ES-I3 (cell line): Measurements from ENCODE around the gene BCAS3.

Experiments used
- H3K36me3 ChIP-seq: 2 replicates; pipeline ENCODE4 v1.6.1; 2013; ENCODE audit warnings: mild to moderate bottlenecking, low read length, control low read depth, moderate library complexity; ENCODE audit not compliant: insufficient read depth
- H3K4me1 ChIP-seq: 2 replicates; pipeline ENCODE4 v1.6.1; 2013; ENCODE audit warnings: mild to moderate bottlenecking, control low read depth, low read length; ENCODE audit not compliant: insufficient read depth
- H3K9ac ChIP-seq: 2 replicates; pipeline ENCODE4 v1.6.1; 2013; ENCODE audit warnings: low read depth, mild to moderate bottlenecking, low read length, moderate library complexity
- H3K9me3 ChIP-seq: 2 replicates; pipeline ENCODE4 v1.6.1; 2013; ENCODE audit warnings: mild to moderate bottlenecking, low read length, moderate library complexity; ENCODE audit not compliant: control insufficient read depth, insufficient read depth

The BCAS3 gene

DNA sequence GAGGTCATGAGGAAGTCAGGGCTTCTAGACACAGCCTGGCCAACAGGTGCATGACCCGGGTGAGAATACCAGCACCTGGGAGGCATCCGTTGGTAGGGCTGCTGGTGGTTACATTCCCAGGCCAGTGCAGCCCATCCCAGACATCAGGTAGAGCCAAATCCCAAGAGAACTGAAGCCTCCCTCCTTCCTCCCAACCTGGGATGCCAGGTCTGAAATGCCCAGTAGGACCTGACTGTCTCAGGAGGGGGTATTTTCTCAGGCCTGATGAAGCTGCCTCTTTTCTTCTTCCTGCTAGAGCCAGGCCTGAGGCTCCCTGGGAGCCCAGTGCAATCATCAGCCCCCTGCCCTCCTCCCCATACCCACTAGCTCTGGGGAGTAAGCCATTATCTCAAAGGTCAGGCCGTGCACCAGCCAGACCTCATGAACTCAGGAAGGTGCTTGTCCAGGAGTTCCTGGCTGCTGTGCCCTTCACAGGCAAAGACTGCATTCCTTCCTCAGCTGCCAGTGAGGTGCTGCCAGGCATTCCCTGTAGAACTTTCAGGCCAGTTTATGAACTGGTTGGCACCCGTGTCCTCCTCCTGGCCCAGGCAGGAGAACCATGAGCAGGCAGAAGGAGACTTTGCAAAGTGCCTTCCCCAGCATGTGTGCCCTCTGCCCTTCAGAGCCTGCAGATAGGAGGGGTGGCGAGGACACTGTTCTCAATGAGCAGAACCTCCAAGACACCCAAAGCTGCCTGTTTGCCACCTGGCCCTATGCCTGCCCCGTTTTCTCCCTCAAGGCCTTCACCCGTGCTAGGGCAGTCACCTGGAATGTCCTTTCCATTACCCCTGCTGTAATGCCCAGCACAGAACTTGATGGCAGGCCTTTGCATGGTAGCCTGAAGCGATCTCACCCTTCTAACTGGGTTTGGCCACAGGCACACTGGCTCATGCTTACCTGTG is 729.6 kb downstream of the BCAS3 start:
- Histone ChIP-seq H3K9ac (no peak overlapping the region), H3K36me3 (no peaks in the 10 kb centered on the region), H3K4me1 (peaks cover 17% of the 10 kb centered on the region; the same call in 1 of the 2 replicates), H3K9me3 (no peaks in the 10 kb centered on the region)

GRCh38 chr17:61408151-61409041 is 730.7 kb downstream of the BCAS3 start:
- H3K9ac ChIP-seq = no peak overlapping the region

GRCh38 chr17:61409301-61410112 is 731.9 kb downstream of the BCAS3 start:
- Histone ChIP-seq H3K9me3 (no peaks in the 10 kb centered on the region), H3K36me3 (no peaks in the 10 kb centered on the region), H3K9ac (peak overlapping the region; percentile 29; the same call in 1 of the 2 replicates), H3K4me1 (peaks cover 12% of the 10 kb centered on the region; the same call in 1 of the 2 replicates)

More at GRCh38 chr17:61408151-61409041, 730.7 kb downstream of the BCAS3 start:
- Histone ChIP-seq H3K36me3 (no peaks in the 10 kb centered on the region), H3K4me1 (peaks cover 19% of the 10 kb centered on the region; the same call in 1 of the 2 replicates), H3K9me3 (no peaks in the 10 kb centered on the region)

DNA sequence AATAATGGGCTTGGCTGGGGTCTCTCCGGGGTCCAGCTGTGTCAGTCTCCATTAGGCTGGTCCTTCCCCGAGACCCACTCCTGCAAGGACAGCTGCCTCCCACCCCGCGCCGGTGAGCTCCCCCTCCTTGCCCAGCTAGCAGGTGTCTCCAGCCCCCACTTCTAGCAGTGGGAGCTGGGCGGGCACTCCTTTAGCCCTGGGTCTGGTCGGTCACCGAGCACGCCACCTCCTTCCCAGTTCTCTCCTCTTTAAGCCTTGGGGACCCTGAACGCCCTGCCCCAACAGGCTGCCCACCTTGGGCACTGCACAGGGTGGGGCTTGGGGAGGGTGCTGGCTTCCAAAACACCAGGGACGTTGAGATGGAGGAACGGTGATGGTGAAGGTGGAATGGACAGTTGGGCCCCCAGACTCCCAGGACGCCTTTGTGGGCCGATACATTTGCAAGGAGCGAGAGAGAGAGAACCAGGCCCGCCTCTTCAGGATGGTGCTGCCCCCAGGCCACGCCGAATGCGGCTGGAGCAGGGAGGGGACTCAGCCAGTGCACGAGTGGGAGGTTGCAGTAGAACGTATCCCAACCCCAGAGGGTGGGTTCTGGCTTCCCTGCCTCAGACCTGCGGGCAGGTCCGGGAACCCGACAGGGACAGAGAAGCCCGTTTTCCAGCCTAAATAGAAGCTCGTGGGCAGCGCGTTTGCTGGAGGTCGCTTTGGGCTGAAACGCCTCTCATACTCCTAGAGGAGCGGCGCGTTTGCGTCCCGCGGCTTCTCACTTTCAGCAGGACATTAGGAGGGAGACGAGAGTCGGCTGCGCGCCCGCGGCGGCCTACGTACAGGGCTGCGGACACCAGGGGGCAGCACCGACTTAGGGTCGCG is 732.7 kb downstream of the BCAS3 start:
- Histone ChIP-seq H3K4me1 (peaks cover 9% of the 10 kb centered on the region; the same call in 1 of the 2 replicates), H3K9ac (peak overlapping the region; percentile 79; the same call in 1 of the 2 replicates), H3K36me3 (no peaks in the 10 kb centered on the region), H3K9me3 (no peaks in the 10 kb centered on the region)

- Histone ChIP-seq H3K9ac (peak overlapping the region; percentile 79), H3K4me1 (peaks cover 9% of the 10 kb centered on the region; the same call in 1 of the 2 replicates), H3K36me3 (no peaks in the 10 kb centered on the region), H3K9me3 (no peaks in the 10 kb centered on the region)
Observed at GRCh38 chr17:61411011-61411260, 733.3 kb downstream of the BCAS3 start.

DNA sequence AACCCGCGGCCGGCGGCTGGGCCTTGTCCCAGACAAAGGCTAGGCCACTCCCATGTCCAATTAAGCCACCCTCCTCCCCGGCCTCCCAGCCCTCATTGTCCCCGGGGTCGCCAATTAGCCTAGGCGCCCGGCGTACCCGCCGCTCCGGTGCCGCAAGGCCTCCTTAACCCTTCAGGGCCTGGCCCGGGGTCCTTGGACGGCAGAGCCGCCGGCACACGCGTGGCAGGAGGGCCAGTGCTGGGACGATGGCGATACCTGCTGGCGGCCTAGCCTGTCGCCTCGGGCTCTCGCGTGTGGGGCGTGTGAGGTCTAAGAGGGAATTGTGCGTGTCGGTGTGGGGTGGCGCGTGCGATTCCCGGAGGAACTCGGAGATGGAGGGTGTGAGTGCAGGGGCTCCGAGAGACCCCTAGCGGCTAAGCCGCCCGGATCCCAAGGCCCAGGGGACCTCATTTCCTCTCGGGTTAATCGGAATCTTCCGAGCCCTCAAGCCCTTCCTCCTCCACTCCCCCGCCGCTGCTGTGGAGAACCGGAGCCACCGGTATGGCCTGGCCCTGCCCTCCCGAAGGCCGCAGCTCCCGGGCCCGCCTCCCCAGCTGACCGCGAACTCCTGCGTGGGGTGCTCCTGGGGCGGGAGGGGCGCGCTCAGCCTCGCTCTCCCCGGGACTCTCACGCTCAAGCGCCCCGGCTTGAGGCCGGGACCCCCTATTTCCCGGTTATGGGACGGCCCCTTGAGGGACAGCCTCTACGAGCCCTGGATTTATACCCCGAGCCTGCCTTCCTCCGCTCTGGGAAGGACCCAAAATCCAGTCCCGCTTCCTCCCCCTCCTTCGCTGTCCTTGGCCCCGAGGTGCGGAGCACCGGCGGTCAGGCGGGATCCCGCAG is 733.9 kb downstream of the BCAS3 start:
- H3K9me3 ChIP-seq = no peaks in the 10 kb centered on the region
- H3K9ac ChIP-seq = peak overlapping the region; percentile 79
- peaks cover 9% of the 10 kb centered on the region; the same call in 1 of the 2 replicates for H3K4me1 ChIP-seq
- H3K36me3 ChIP-seq = no peaks in the 10 kb centered on the region

DNA sequence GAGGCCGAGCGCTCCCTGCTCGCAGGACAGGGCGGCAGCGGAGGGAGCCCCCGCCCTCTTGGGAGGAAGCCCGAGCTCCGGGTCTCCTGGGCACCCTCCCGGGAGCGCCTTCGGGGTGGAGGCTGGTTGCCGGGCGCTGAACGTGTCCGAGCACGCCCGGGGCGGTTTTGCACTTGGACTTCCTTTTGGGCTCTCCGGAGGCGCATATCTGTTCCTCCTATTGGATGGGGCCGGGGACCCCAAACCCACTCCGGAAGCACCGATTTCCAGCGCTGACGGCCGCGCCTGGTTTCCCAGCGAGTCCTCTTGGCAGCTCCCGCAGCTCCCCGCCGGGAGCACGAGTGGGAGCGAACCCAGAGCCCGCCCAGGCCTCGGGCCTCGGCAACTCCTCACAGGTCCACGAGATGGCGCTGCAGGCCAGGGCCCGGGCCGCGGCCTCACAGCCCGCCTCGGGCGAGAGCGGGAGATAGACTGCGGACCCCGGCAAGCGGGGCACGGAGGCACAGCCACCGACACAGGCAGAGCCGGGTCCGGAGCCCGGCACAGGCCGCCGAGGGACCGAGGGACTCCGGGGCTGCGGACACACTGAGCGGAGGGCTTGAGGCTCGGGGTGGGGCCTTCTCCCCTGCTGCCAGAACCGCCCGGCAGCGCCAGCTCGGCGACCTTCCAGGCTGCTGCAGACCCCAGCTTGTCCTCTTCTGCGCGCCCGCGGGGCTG is 734.6 kb downstream of the BCAS3 start:
- Histone ChIP-seq H3K4me1 (peaks cover 9% of the 10 kb centered on the region; the same call in 1 of the 2 replicates), H3K36me3 (no peaks in the 10 kb centered on the region), H3K9me3 (no peaks in the 10 kb centered on the region), H3K9ac (peak overlapping the region; percentile 79)

- no peaks in the 10 kb centered on the region for H3K36me3 ChIP-seq
Observed at GRCh38 chr17:61412860-61413660, 735.4 kb downstream of the BCAS3 start.

DNA sequence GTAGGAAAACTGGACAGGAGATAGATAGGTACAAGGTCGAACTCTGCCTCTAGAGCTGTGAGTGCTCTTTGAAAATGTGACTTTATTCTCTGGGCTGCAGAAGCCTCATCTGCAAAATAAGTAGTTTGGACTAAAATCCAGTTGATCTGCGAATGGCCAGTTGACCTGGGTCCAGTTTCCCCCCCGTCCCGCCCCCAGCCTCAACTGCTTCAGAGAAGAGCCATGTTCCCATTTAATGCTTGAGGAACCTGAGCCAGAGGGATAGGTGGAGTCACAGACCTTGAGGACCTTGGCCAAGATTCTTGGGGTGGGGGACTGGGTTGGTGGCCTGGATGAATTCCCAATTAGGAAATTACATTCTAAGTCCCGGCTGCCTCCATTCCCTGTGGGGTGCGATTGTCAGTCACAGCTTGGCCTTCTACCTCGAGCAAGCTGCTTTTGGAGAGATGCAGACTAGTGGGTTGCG is 736.0 kb downstream of the BCAS3 start:
- no peaks in the 10 kb centered on the region for H3K9me3 ChIP-seq
- no peak overlapping the region for H3K9ac ChIP-seq
- H3K36me3 ChIP-seq = no peaks in the 10 kb centered on the region
- peaks cover 9% of the 10 kb centered on the region; the same call in 1 of the 2 replicates for H3K4me1 ChIP-seq

More at GRCh38 chr17:61412860-61413660, 735.4 kb downstream of the BCAS3 start:
- peaks cover 9% of the 10 kb centered on the region; the same call in 1 of the 2 replicates for H3K4me1 ChIP-seq
- H3K9ac ChIP-seq = peak overlapping the region; percentile 79
- H3K9me3 ChIP-seq = no peaks in the 10 kb centered on the region

DNA sequence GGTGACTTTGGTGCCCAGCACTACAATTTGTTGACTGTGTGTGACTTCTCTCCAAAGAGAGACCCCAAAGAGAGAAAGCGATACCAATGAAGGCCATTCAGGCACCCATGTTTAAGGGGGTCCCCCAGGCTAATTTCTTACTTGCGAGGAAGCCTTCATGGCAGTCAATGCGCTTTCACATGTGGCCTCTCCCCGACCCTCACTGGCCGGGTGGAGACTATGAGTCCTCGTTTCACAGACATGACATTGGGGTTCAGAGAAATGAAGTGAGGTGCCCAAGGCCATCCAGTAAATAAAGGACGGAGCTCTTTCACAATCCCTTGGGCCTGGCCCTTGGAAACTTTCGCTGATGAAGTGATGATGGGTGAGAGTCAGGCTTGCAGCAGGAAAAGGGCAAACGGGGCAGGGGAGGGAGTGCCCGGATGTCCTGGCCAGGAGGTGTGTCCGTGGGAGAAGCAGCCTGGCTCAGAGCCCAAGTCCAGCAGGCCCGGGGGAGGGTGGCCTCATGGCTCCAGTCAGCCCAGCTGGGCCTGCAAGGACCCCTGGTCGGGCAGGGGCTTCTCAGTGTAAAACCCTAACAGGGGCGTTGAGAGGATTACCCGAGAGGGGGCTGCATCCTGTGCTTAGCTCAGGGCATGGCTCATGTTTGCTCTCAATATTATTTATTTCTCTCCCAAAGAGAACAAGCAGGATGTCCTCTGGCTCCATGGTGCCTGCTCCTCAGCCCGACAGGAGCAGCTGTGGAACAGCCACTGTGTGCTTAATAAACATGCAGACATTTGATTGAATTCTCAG is 736.7 kb downstream of the BCAS3 start:
- Histone ChIP-seq H3K9me3 (no peaks in the 10 kb centered on the region), H3K4me1 (peaks cover 9% of the 10 kb centered on the region; the same call in 1 of the 2 replicates), H3K36me3 (no peaks in the 10 kb centered on the region), H3K9ac (no peak overlapping the region)

DNA sequence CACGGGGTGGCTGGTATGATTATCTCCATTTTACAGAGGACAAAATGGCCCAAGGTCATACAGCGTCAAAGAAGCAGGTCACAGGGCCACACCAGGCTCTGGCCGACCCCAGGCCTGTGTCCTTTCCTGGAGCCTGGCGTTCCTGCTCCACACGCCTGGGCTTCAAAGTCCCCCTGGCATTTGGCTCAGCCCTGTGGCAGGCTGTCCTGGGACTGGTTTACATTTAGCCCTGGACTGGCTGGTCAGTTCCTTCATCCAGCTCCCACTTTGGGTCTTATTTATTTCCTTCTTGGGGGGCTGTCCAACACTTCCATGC is 737.2 kb downstream of the BCAS3 start:
- H3K9ac ChIP-seq = no peak overlapping the region
- H3K9me3 ChIP-seq = no peaks in the 10 kb centered on the region
- H3K4me1 ChIP-seq = peaks cover 9% of the 10 kb centered on the region; the same call in 1 of the 2 replicates
- no peaks in the 10 kb centered on the region for H3K36me3 ChIP-seq
